ENCODE results near the gene ERC2.

The ERC2 gene

DNA sequence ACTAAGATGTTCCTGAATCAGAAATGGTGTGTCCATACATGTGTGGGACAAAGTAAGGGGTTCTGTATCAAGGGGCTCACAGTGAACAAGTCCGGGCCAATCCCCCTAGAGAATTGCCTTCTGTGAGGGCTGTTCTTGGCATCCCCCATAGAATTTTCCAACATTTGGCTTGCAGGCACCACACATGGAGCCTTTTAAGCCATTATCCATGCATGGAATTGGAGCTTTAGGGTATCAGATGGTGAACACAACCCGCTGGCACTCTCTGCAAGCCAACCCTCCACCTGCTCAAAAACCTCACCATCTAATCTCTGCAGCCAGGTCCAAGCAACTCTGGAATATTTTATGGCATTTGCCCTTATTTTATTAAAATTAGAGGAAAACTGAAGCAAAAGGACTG lies 278.7 kb downstream of the ERC2 start:
- Histone ChIP-seq H3K9me2 (ENCODE audit: low read depth, low read length) (no peaks in the 10 kb centered on the region), H3F3A (ENCODE audit: insufficient read depth, low read length) (no peaks in the 10 kb centered on the region), H3K27ac (ENCODE audit: low read depth, low read length, poor library complexity, severe bottlenecking) (no peak overlapping the region), H2AFZ (ENCODE audit: low read length) (no peak overlapping the region), H3K9me3 (ENCODE audit: low read length) (no peaks in the 10 kb centered on the region), H3K36me3 (ENCODE audit: insufficient read depth, low read length) (no peaks in the 10 kb centered on the region), H3K27me3 (ENCODE audit: insufficient read depth, low read length) (no peaks in the 10 kb centered on the region), H3K4me2 (ENCODE audit: low read length) (no peak overlapping the region), H3K9ac (ENCODE audit: low read length) (no peak overlapping the region), H3K4me3 (ENCODE audit: low read depth, low read length, poor library complexity, severe bottlenecking) (no peak overlapping the region), H4K20me1 (ENCODE audit: insufficient read depth, low read length) (no peaks in the 10 kb centered on the region), H3K79me2 (ENCODE audit: insufficient read depth, low read length) (no peaks in the 10 kb centered on the region), H3K4me1 (ENCODE audit: insufficient read depth, low read length, severe bottlenecking) (no peaks in the 10 kb centered on the region)
- TF ChIP-seq, protein P1, sequence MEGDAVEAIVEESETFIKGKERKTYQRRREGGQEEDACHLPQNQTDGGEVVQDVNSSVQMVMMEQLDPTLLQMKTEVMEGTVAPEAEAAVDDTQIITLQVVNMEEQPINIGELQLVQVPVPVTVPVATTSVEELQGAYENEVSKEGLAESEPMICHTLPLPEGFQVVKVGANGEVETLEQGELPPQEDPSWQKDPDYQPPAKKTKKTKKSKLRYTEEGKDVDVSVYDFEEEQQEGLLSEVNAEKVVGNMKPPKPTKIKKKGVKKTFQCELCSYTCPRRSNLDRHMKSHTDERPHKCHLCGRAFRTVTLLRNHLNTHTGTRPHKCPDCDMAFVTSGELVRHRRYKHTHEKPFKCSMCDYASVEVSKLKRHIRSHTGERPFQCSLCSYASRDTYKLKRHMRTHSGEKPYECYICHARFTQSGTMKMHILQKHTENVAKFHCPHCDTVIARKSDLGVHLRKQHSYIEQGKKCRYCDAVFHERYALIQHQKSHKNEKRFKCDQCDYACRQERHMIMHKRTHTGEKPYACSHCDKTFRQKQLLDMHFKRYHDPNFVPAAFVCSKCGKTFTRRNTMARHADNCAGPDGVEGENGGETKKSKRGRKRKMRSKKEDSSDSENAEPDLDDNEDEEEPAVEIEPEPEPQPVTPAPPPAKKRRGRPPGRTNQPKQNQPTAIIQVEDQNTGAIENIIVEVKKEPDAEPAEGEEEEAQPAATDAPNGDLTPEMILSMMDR (IDR thresholded peaks at IDR 0.05; ENCODE audit: low read length), result no peak
- TF ChIP-seq EZH2 (IDR thresholded peaks at IDR 0.05; ENCODE audit: borderline replicate concordance, low read length), result no peak

DNA sequence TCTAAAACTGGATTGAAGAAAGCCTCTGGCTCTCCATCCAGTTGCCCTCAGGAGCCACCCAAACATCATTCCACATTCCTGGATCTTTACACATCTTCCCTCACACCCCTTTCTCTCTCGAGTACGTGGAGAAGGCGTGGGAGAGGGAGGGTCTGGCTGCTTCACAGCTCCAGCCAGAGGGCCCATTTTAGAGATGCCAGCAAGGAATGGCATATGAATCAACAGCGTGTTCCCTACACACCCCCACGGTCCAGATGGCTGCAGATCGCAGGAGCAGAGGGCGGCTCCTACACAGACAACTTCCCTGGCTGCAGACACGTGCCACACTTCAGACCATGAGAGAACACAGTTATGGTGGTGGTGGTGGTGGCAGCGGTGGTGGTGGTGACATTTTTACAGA lies 280.1 kb downstream of the ERC2 start:
- no peaks in the 10 kb centered on the region for H3F3A ChIP-seq (ENCODE audit: insufficient read depth, low read length)
- no peaks in the 10 kb centered on the region for H3K4me1 ChIP-seq (ENCODE audit: insufficient read depth, low read length, severe bottlenecking)
- H4K20me1 ChIP-seq (ENCODE audit: insufficient read depth, low read length), result no peaks in the 10 kb centered on the region
- no peaks in the 10 kb centered on the region for H3K9me3 ChIP-seq (ENCODE audit: low read length)
- H3K4me2 ChIP-seq (ENCODE audit: low read length), result no peak overlapping the region
- H3K27me3 ChIP-seq (ENCODE audit: insufficient read depth, low read length), result no peaks in the 10 kb centered on the region
- TF ChIP-seq EZH2 (IDR thresholded peaks at IDR 0.05; ENCODE audit: borderline replicate concordance, low read length), result no peak
- TF ChIP-seq, protein P1 (IDR thresholded peaks at IDR 0.05; ENCODE audit: low read length), result no peak
- no peaks in the 10 kb centered on the region for H3K9me2 ChIP-seq (ENCODE audit: low read depth, low read length)
- H2AFZ ChIP-seq (ENCODE audit: low read length), result no peak overlapping the region
- no peak overlapping the region for H3K9ac ChIP-seq (ENCODE audit: low read length)
- H3K36me3 ChIP-seq (ENCODE audit: insufficient read depth, low read length), result no peaks in the 10 kb centered on the region
- no peak overlapping the region for H3K27ac ChIP-seq (ENCODE audit: low read depth, low read length, poor library complexity, severe bottlenecking)
- H3K4me3 ChIP-seq (ENCODE audit: low read depth, low read length, poor library complexity, severe bottlenecking), result no peak overlapping the region
- H3K79me2 ChIP-seq (ENCODE audit: insufficient read depth, low read length), result no peaks in the 10 kb centered on the region

DNA sequence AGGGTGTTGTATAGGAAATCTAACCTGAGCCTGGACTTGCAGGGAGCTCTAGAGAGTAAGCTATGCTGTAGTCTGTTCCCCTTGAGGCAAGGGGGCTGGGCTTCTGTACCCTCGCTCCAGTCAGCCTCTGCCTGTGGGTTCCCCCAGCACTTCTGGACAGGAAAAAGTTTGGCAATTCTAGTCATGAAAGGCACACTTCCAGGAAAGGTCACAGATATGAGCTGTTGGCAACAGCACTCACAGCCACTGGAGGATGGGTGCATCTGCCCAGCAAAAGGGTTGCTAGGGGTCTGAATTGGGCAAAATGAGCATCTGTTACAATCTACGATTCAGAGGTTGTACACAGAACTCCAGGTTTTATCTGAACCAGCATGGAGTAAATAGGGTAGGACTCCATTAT lies 281.2 kb downstream of the ERC2 start:
- H3K4me3 ChIP-seq (ENCODE audit: low read depth, low read length, poor library complexity, severe bottlenecking), result no peak overlapping the region
- no peak for TF ChIP-seq EZH2 (IDR thresholded peaks at IDR 0.05; ENCODE audit: borderline replicate concordance, low read length)
- TF ChIP-seq, protein P1 (IDR thresholded peaks at IDR 0.05; ENCODE audit: low read length), result no peak
- no peaks in the 10 kb centered on the region for H3F3A ChIP-seq (ENCODE audit: insufficient read depth, low read length)
- H3K36me3 ChIP-seq (ENCODE audit: insufficient read depth, low read length), result no peaks in the 10 kb centered on the region
- H3K27me3 ChIP-seq (ENCODE audit: insufficient read depth, low read length), result no peaks in the 10 kb centered on the region
- no peaks in the 10 kb centered on the region for H3K9me2 ChIP-seq (ENCODE audit: low read depth, low read length)
- H4K20me1 ChIP-seq (ENCODE audit: insufficient read depth, low read length), result no peaks in the 10 kb centered on the region
- no peak overlapping the region for H3K9ac ChIP-seq (ENCODE audit: low read length)
- no peaks in the 10 kb centered on the region for H3K4me1 ChIP-seq (ENCODE audit: insufficient read depth, low read length, severe bottlenecking)
- no peak overlapping the region for H2AFZ ChIP-seq (ENCODE audit: low read length)
- no peak overlapping the region for H3K27ac ChIP-seq (ENCODE audit: low read depth, low read length, poor library complexity, severe bottlenecking)
- no peak overlapping the region for H3K4me2 ChIP-seq (ENCODE audit: low read length)
- no peaks in the 10 kb centered on the region for H3K9me3 ChIP-seq (ENCODE audit: low read length)
- no peaks in the 10 kb centered on the region for H3K79me2 ChIP-seq (ENCODE audit: insufficient read depth, low read length)
